Stimulated activated effector memory CD8-positive, alpha-beta T cell treated with anti-CD3 and anti-CD28 coated beads, Interleukin-12 subunit alpha, Interleukin-12 subunit beta, amount 100 ng/mL, for 72 hours (primary cell): ENCODE data around the gene METTL8.
"Not testable (repeated sequence)": the region's sequence is repeated elsewhere in the genome, so short reads cannot be mapped to it uniquely, and the experiment has no call there.

Source experiments
- ATAC-seq: fragments of 150-1000 bp; cut with Tn5 transposase; 2 replicates; pipeline ENCODE4 v1.10.0; 2021
- DNase-seq, 2 donors: peaks; one replicate each; pipeline ENCODE4 v3.0.0; 2021 to 2022; ENCODE audit warnings: low spot score in 2 of 2
- H3K27ac Mint-ChIP-seq: one replicate; pipeline ENCODE4 v1.8.0; 2022; ENCODE audit warnings: mild to moderate bottlenecking, mixed read lengths
- H3K36me3 Mint-ChIP-seq: one replicate; pipeline ENCODE4 v1.8.0; 2022; ENCODE audit warnings: mild to moderate bottlenecking, mixed read lengths
- H3K4me1 Mint-ChIP-seq: one replicate; pipeline ENCODE4 v1.8.0; 2022; ENCODE audit warnings: mixed read lengths
- H3K4me3 Mint-ChIP-seq: one replicate; pipeline ENCODE4 v1.8.0; 2022; ENCODE audit warnings: mild to moderate bottlenecking, mixed read lengths
- H3K9me3 Mint-ChIP-seq: one replicate; pipeline ENCODE4 v1.8.0; 2022; ENCODE audit warnings: mixed read lengths

Gene METTL8

DNA sequence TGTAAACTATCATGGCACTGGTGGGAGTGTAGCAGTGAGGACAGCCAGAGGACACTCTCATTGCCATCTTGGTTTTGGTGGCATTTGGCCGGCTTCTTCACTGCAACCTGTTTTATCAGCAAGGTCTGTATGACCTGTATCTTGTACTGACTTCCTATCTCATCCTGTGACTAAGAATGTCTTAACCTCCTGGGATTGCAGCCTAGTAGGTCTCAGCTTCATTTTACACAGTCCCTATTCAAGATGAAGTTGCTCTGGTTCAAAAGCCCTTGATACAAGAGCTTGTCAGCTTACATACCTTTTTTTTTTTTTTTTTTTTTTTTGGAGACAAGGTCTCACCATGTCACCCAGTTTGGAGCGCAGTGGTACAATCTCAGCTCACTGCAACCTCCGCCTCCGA lies 110.9 kb downstream of the METTL8 start:
- H3K9me3 Mint-ChIP-seq = no peaks in the 10 kb centered on the region
- peaks cover 54% of the 10 kb centered on the region for H3K4me1 Mint-ChIP-seq
- DNase-seq = no peak
- ATAC-seq = no peak
- peaks cover 35% of the 10 kb centered on the region for H3K36me3 Mint-ChIP-seq
- no peak overlapping the region for H3K27ac Mint-ChIP-seq
- no peak overlapping the region for H3K4me3 Mint-ChIP-seq

DNA sequence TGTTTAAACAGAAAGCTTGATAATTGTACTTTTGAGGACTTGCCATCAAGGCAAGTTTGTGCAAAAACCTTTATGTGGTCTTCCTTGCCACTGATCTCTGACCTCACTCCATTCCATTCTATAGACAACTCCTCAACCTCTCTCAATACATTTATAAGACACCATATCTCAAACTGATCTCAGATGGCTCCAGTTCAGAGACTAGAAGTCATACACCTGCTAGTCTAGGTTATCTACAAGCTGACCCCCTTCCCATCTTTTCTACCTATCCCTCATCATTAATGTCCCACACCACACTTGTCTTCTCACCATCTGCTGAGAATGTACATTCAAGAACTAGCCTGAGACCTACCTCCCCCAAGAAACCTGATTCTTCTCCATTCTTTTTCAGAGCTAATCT lies 113.1 kb downstream of the METTL8 start:
- no peak overlapping the region for H3K4me3 Mint-ChIP-seq

DNA sequence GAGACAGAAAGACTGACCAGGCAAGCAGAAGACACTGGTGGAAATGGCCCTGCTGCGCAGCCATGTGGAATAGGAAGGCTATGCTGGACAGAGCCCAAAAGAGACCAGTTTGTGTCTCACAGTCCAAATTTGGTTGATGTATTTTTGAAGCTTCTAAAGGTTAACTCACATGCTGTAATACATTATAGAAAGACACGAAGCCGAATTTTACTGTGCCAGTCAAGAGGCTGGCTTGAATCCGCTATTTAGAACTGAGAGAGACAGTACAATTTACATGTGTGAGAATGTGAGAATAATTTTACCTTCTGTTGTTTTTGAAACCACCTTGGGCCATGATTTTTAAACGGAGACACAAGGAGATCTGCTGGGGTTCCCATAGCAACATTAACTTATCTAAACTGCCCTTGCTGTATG lies 113.6 kb downstream of the METTL8 start:
- Mint-ChIP-seq H3K4me1 (peaks cover 43% of the 10 kb centered on the region), H3K4me3 (peak overlapping the region; percentile 62), H3K9me3 (no peaks in the 10 kb centered on the region), H3K36me3 (peaks cover 35% of the 10 kb centered on the region), H3K27ac (peak overlapping the region; percentile 92)
- ATAC-seq = no peak
- DNase-seq = no peak

More for the DNA sequence above, 113.1 kb downstream of the METTL8 start:
- H3K36me3 Mint-ChIP-seq = peaks cover 35% of the 10 kb centered on the region
- DNase-seq (no peak), ATAC-seq (no peak)
- no peaks in the 10 kb centered on the region for H3K9me3 Mint-ChIP-seq
- no peak overlapping the region for H3K27ac Mint-ChIP-seq
- H3K4me1 Mint-ChIP-seq = peaks cover 44% of the 10 kb centered on the region

DNA sequence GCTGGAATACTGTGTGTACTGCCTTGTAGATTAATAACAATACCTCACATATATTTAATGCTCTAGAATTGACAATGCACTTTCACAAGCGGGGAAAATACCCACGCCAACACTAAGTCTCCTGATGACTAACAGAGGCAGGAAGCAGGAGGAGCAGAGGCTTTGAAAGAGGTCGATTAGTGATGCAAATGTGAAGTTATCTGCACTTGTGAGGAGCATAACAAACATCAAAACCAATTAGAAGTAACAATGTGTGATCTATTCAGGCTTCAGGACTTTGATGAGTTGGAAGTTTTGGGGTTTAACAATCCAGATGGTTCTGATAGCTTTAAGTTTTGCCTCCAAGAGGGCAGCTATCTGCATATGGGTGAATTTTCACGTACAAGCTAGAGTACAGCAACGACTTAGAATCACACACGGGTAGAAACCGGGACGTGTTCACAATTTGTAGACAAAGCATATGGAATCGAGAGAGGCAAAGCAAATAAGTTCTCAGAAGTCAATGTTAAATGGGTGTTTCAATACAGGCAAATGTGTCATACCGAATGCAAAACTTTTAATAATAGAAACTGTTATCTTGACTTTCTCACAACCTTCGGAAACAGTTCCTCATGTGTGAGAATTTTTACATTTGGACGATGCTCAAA lies 114.5 kb downstream of the METTL8 start:
- Mint-ChIP-seq H3K27ac (peak overlapping the region; percentile 92), H3K36me3 (peaks cover 29% of the 10 kb centered on the region), H3K4me1 (peaks cover 43% of the 10 kb centered on the region), H3K9me3 (no peaks in the 10 kb centered on the region), H3K4me3 (peak overlapping the region; percentile 62)
- ATAC-seq (peak; percentile 93), DNase-seq (peak; percentile 24 to 70)

DNA sequence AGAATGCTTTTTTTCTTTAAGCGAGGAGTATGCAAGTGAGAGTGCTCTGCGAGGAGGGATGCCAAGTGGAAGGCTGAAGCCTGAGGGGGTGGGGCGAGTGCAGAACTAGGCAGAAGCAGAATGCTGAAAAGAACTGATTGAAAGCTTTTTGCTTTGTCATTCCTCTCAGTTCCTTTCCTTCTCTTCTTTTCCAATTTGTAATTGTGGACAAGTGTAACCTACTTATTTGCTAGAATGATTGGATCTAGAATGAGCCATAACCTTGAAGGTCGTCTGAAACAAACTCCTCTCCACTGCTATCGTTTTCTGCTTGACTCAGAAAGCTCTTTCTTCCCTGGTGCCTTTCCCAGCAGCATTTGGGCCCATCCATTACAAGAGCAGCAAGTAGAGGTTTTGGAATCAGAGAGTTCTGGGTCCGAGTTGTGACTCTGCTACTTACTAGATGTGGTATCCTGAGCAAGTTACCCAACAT lies 115.3 kb downstream of the METTL8 start:
- H3K4me1 Mint-ChIP-seq = peaks cover 43% of the 10 kb centered on the region
- ATAC-seq (peak; percentile 12), DNase-seq (peak in 1 of 2 donors; percentile 56)
- H3K4me3 Mint-ChIP-seq = peak overlapping the region; percentile 62
- peak overlapping the region; percentile 92 for H3K27ac Mint-ChIP-seq
- H3K9me3 Mint-ChIP-seq = no peaks in the 10 kb centered on the region
- H3K36me3 Mint-ChIP-seq = peaks cover 21% of the 10 kb centered on the region

DNA sequence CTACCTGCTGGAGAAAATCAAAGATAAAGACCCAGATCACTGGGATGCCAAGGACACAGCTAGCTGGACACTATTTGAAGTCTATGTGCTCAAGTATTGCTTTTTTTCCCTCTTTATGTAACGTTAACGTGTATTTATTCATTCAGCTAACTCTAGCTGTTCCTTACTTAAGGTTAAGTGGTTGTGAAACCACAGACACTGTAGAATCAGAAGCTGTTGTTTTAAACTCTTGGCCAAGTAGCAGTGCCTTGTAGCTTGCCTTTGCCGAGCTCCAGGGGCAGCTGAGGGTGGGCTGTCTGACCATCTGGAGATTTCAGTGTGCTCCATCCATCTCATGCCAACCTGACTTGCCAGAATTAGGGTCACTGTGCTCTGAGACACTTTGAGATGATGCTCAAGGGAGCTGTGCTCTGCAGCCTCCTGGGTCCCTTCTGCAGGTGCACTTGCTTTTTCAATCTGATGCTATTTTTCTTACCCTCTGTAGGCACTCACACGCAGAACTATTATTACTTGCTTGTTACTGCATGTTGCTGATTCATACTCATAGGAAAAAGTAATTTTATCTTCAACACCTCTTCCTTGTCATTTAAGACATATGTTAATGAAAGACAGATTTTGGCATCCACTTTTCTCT lies 116.2 kb downstream of the METTL8 start:
- Mint-ChIP-seq H3K27ac (peak overlapping the region; percentile 92), H3K4me3 (peak overlapping the region; percentile 62), H3K4me1 (peaks cover 43% of the 10 kb centered on the region), H3K9me3 (no peaks in the 10 kb centered on the region), H3K36me3 (peaks cover 17% of the 10 kb centered on the region)
- peak; percentile 8 to 72 for DNase-seq
- ATAC-seq = peak; percentile 77

DNA sequence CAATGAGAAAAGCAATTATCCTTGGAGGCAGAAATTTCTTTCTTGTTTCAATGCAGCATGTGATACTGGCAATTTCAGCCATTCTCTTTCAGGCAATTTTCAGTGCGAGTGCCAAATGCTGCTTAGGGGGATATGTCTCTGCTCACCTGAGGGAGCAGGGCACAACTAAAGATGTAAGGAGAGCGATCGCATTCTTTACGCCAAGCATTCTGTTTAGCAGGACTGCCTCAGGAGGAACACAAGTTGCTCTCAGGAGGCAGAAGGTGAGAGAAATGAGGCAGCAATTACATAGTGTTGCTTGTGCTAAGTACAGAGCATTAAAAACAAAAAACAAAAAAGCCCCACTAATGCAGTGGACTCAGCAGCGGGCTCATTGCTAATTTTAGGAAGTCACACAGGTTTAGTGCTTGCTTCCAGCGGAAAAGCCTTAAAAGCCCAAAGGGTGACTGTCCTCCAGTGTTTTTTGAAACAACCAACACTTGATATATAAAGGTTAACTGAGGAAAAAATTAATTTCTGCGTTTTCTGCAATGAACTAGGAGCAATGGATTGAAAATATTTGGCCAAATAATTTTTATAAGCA lies 116.9 kb downstream of the METTL8 start:
- peaks cover 43% of the 10 kb centered on the region for H3K4me1 Mint-ChIP-seq
- H3K9me3 Mint-ChIP-seq = peaks cover 2% of the 10 kb centered on the region
- H3K4me3 Mint-ChIP-seq = no peak overlapping the region
- H3K27ac Mint-ChIP-seq = peak overlapping the region; percentile 8
- H3K36me3 Mint-ChIP-seq = peaks cover 17% of the 10 kb centered on the region
- ATAC-seq = no peak
- no peak for DNase-seq

DNA sequence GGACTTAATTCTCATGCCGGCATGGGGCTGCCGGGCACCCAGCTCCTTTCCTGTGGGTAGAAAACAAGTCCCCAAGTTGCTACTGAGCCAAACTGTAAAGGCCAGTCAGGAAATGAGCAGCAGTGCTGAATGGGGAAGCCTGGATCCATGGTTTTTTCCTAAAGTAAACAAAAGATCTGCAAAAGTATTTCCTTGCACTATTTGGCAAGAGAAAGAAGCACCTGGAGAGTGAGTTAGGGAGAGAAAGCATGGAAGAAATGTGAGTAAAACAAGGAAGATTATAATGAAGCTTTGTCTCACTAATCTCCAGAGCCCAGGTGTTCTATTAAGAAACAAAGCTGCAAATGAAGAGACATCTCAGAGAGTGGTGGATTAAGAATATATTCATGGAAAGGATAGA lies 117.6 kb downstream of the METTL8 start:
- H3K36me3 Mint-ChIP-seq = peaks cover 14% of the 10 kb centered on the region
- H3K4me3 Mint-ChIP-seq = no peak overlapping the region
- peaks cover 8% of the 10 kb centered on the region for H3K9me3 Mint-ChIP-seq
- peak overlapping the region; percentile 8 for H3K27ac Mint-ChIP-seq
- ATAC-seq = no peak
- peaks cover 40% of the 10 kb centered on the region for H3K4me1 Mint-ChIP-seq
- DNase-seq = no peak

DNA sequence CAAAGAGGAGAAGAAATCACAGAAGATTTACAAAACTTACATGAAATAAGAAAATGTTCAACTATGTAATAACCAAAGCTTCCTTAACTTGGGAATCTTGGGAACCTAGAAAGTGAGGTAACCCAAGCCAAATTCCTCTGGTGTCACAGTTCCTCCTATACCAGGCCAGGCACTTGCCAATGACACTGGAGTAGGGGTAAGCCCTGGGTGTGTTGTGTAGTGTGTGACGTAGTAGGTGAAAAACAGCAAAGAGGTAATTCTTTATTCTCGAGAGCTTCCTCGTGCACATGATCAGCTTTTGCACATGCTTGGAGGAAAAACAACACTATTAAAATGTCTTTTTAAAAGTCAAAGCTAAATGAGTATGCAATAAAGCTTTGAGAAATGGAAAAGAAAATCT lies 118.0 kb downstream of the METTL8 start:
- ATAC-seq (no peak), DNase-seq (no peak)
- peaks cover 36% of the 10 kb centered on the region for H3K4me1 Mint-ChIP-seq
- H3K4me3 Mint-ChIP-seq = no peak overlapping the region
- peak overlapping the region; percentile 8 for H3K27ac Mint-ChIP-seq
- H3K36me3 Mint-ChIP-seq = peaks cover 12% of the 10 kb centered on the region
- H3K9me3 Mint-ChIP-seq = peaks cover 12% of the 10 kb centered on the region

DNA sequence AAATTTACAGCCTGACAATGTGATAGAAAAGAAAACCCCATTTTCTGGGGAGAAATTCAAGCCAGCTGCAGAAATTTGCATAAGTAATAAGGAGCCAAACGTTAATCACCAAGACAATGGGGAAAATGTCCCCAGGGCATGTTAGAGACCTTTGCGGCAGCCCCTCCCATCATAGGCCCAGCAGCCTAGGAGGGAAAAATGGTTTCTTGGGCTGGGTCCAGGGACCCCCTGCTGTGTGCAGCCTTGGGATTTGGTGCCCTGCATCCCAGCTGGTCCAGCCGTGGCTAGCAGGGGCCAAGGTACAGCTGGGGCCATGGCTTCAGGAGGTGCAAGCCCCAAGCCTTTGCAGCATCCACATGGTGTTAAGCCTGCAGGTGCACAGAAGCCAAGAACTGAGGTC lies 121.6 kb downstream of the METTL8 start:
- peak overlapping the region; percentile 24 for H3K27ac Mint-ChIP-seq
- ATAC-seq, H3K4me3 Mint-ChIP-seq, H3K4me1 Mint-ChIP-seq, H3K36me3 Mint-ChIP-seq, DNase-seq: not testable (repeated sequence)
- peaks cover 13% of the 10 kb centered on the region for H3K9me3 Mint-ChIP-seq

DNA sequence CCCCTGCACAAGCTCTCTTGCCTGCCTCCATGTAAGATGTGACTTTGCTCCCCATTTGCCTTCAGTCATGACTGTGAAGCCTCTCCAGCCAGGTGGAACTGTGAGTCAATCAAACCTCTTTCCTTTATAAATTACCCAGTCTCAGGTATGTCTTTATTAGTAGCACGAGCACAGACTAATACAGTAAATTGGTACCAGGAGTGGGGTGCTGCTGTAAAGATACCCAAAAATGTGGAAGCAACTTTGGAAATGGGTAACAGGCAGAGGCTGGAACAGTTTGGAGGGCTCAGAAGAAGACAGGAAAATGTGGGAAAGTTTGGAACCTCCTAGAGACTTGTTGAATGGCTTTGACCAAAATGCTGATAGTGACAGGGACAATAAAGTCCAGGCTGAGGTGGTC lies 122.2 kb downstream of the METTL8 start:
- DNase-seq, ATAC-seq, H3K36me3 Mint-ChIP-seq, H3K4me3 Mint-ChIP-seq, H3K4me1 Mint-ChIP-seq: not testable (repeated sequence)
- H3K27ac Mint-ChIP-seq = peak overlapping the region; percentile 24
- H3K9me3 Mint-ChIP-seq = peaks cover 13% of the 10 kb centered on the region

DNA sequence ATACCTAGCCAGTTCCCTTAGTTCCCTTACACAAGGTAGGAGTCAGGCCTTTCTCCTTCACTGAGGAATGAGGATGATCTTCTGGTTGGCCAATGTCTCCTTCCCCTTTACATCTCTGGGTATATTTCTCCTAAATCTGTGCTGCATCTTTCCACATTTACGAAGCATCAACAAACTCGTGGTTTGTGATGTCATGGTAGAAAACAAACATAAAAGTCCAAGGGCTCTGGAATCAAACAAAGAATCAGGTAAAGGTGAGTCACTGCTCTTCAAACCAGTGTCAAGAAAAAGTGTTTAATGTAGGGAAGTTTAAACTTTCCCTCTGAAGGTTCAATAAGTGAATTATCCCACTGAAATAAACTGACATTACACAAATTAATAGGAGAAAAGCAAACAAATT lies 122.9 kb downstream of the METTL8 start:
- H3K9me3 Mint-ChIP-seq = peaks cover 13% of the 10 kb centered on the region
- no peak for ATAC-seq
- DNase-seq = no peak
- H3K27ac Mint-ChIP-seq = no peak overlapping the region
- no peaks in the 10 kb centered on the region for H3K4me1 Mint-ChIP-seq
- no peaks in the 10 kb centered on the region for H3K36me3 Mint-ChIP-seq
- H3K4me3 Mint-ChIP-seq = no peak overlapping the region

DNA sequence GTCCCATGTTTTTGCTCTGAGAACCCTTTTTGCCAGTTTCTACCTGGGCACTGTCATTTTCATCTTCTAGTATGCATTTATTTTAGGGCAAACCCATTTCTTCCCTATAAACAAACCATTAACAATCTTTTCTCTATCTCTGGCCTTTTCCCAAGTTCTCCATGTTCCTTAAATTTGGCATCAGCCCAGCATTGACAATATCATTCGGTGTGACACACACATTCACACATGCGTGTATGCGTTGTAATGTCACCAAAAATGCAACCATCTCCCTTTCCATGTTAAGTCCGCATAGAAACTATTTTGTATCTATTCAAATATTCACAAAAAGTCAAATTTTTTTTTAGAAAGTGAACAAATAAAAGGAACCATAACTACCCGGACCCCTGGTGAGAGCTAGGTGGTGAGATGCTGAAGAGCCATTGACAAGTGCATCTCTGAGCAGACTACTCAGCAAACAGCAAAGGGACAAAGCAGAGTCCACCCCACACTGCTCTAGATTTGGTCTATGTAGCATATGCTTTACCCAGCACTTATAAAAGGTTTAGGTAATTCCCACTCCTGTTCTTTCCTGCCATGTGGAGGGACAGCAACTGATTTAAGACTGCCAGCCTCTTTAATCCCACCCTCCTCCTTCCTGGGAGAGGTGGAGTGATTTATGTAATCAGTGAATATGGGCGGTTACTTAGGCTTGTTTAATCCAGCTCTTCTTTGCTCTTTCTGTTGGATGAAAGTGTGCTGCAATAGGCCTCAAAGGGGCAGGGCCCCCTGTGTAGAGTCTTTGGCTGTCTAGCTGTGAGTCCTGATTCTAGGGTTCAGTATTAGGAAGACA lies 124.1 kb downstream of the METTL8 start:
- H3K4me1 Mint-ChIP-seq = no peaks in the 10 kb centered on the region

DNA sequence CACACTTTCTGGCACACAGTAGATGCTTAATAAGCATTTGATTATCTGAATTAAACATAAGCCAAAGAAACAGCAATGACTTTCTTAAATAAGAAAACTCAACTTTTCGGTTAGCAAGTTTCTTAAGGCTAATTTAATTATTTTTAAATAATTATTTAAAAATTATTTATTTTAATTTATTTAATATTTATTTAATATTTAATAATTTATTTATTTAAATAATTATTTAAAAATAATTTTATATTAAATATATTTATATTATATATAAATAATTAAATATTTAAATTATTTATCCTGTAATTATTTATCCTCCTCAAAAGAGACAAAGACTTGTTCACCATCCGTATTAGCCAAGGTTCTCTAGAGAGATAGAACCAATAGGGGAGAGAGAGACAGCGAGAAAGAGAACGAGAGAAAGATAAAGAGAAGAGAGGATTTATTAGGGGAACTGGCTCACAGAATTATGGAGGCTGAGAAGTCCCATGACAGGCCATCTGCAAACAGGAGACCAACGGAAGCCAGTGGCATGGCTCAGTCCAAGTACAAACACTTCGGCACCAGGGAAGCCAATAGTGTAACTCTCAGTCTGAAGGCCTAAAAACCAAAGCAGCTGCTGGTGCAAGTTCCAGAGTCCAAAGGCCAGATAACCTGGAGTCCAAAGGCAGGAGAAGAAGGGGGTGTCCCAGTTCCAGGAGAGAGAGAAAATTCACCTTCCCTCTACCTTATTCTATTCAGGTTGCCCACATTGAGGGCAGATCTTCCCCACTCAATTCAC lies 125.3 kb downstream of the METTL8 start:
- no peak for ATAC-seq
- Mint-ChIP-seq H3K9me3 (peaks cover 13% of the 10 kb centered on the region), H3K4me1 (no peaks in the 10 kb centered on the region), H3K4me3 (no peak overlapping the region), H3K36me3 (no peaks in the 10 kb centered on the region), H3K27ac (no peak overlapping the region)
- no peak for DNase-seq

More for the DNA sequence above, 124.1 kb downstream of the METTL8 start:
- H3K4me3 Mint-ChIP-seq = no peak overlapping the region
- ATAC-seq (no peak), DNase-seq (no peak)
- H3K9me3 Mint-ChIP-seq = peaks cover 13% of the 10 kb centered on the region
- no peaks in the 10 kb centered on the region for H3K36me3 Mint-ChIP-seq
- no peak overlapping the region for H3K27ac Mint-ChIP-seq
